HK-2 (cell line): ENCODE measurements around the gene SETD2.
"Not testable (repeated sequence)": the region's sequence is repeated elsewhere in the genome, so short reads cannot be mapped to it uniquely, and the experiment has no call there.

Experiments
- DNase-seq: peaks from one replicate; pipeline ENCODE4 v3.0.0-alpha.2; 2018; ENCODE audit not compliant: unreplicated experiment

Gene SETD2

DNA sequence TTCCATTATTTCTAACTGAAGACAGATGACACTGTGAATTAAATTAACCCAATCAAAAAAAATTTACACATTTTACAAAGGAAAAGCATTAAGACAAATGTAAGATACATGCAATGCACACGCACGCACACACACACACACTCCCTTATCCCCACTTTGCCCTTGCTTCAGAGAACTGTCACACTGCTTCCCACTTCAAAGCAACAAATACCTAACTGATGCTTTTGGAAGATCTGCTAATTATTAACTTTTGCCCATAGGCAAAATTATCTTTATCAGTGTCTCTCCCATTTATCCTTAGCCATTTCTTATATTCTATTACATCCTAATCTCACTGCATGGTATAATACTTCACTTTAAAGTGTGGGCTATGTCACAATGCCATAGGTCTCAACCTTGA, 60.3 kb downstream of the SETD2 start:
- DNase-seq: no peak

DNA sequence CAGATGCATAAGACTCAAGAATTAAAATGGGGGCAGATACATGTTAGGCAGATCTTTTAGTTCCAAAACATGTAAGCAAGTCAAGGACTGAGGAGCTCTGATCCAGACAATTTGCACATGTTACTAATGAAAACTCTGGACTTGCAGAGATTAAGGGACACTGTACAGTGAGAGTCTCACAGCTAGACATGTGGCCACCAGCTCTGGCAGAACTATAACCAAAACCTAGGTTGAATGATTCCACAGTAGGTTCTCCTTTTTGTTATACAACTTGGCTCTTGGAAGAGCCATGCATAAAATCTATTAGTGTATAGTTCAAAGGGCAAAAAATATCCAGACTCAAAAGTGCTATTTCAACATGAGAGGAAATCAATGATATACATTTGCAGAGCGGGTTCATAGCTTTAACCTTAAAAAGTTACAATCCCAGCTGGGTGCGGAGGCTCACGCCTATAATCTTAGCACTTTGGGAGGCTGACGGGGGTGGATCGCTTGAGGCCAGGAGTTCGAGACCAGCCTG, 61.8 kb downstream of the SETD2 start:
- DNase-seq: no peak

DNA sequence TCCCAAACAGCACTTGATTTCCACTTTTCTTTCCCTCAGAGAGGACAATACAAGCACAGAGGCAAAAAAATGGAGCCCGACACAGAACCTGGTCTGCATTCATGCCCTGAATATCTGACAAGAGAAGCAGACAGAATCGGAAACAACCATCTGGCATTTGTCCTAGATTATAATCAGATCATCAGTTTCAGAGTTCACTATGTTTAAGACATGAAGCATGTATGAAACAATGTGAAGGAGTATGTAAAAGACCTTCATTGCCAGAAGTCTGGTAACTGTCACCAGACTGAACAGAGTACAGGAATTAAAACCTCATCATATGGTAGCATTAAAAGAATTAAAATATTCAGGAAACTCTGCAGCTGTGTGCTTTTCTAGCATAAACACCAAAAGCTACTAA, 65.0 kb downstream of the SETD2 start:
- DNase-seq: no peak

DNA sequence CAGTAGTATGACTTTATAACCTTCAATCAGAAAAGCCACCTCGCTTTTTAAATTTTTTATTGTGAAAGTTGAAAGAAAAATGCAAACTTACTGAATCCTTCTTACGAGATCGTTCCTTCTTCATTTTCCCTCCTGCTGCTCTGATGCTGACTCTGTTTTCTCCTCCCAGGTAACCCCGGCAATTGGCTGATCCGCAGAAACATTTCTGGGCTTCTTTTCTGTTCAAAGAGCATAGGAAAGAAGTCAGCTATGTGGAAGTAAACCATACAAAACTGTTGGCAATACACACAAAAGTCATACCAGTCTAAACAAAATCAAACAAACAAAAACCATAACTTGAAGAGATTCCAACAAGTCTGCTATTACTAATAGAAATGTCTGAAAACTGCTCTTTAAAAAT, 66.0 kb downstream of the SETD2 start:
- no peak for DNase-seq

DNA sequence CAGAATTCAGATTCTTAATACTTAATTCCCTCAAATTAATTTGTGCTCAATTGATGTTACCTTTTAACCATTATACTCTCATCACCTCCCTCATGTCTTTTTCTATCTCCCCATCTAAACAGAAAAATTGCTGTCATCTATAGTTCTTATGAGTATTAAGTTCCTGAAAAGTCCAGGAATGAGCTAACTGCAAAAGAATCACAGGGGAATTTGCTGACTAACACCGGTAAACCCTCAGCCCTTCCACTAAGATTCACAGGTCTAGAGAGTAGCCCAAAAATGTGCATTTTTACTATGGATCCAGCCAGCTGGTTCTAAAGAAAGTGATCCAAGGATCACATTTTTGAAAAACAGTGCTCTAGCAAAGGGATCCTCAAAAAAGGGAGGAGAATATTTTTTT, 67.0 kb downstream of the SETD2 start:
- no peak for DNase-seq

DNA sequence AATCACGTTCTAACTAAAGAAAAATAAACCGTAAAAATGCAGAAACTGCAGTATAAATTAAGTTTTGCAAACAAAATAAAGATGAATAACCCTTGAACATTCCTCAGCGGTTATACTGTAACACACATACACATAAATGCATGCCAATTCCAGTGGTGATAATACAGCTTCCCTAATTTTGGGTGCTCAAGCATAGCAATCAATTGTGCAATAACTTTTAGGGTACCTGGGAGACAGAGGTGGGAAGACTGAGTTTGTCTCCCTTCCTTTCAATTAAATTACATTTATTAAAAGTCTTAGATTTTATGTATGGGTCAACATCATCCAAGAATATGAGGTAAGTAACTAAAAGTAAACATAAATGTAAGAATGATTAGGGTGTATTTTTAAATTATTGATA, 71.8 kb downstream of the SETD2 start:
- no peak for DNase-seq

DNA sequence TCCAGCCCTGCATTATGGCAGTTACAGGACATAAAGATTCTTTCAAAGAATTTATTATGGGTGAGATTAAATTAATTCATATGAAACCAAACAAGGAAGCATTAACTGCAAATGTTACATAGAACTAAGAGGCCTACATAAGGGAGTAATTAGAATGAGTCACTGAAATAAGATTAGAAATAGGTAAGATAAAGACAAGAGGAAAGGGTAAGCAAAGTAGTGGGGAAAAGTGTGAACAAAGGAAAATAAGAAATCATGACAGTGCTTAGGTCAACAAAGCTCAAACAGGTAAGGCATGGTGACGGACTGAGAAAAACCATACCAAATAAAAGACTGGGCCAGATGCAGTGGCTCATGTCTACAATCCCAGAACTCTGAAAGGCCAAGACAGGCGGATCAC, 74.3 kb downstream of the SETD2 start:
- DNase-seq: no peak

DNA sequence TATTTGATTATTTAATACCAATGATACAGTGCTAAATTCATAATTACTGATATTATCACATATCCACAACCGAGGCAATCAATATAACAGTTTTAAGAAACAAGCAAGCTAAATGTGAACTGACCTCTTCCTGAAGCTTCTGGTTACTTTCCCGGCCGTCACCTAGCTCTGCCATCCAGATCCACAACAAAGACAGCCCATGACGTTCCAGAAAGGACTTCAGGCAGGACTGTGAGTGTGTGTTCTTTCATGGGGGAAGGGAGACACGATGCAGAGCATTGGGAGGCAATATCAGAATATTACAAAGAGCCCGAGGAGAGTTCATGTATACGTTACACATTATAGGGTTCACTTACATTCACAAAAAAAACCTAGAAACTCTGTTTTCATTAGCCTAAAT, 77.8 kb downstream of the SETD2 start:
- no peak for DNase-seq

DNA sequence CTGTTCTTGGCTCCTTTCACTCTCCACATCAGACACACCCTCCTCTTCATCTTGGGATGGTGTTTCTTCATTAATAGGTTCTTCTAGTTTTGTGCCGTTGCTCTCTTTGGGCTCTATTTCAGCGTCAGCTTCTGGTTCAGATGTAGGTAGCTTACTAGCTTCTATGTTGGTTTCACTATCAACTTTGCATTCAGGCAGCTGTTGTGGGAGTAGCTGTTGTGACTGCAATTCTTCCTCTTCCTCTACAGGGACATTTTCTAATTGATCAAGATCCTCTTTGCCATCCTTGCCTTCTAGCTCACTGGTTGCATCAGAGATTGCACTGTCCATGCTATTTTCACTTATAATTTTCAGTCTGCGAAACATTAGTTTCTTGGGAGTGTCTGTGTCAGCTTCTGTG, 80.1 kb downstream of the SETD2 start:
- DNase-seq: no peak

DNA sequence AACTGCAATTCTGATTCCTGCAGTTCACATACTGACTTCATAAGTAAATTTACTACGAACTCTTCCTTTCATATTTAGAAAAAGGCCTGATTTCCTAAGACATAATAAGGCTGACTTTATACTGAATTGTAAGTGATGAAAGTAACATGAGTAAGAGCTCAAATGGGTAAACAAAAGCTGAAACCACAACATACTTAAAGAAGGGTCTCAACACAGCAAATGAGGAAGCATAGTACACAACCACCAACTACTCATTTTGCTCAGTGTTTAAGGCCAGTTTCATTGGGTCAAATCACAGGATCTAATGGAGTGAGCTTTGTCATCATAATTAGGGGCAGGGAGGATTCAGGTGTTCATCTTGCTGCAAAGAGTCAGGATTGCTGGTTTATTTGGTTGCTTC, 81.4 kb downstream of the SETD2 start:
- no peak for DNase-seq

DNA sequence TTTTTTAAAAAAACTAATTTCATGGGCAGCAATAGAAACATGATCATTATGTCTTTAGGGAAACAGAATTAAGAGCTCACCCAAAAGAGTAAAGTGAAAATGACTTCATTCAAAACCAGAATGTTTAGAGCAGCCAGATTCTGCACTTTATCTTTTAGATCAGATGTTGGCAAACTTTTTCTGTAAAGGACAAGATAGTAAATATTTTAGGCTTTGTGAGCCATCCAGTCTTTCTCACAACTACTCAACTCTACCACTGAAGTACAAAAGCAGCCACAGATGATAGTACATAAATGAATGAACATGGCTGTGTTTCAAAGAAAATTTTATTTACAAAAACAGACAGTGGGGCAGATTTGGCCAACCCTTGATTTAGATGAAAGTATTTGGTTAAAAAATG, 84.5 kb downstream of the SETD2 start:
- no peak for DNase-seq

DNA sequence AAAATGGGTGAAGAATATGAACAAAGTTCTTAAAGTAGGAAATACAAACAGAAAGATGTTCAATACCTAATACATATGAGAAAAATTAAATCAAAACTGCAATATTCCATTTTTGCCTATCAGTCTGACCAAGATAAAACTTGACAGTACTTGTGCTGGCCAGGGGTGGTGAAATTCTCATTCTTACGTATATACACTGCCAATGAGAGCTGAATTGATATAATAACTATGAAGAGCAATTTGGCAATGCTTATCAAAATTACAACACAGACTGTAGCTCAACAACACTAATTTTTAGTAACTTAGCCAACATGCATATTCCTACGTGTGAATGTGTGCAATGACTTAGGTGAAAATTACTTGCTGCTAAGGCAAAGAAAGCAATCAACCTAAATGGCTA, 90.2 kb downstream of the SETD2 start:
- no peak for DNase-seq

DNA sequence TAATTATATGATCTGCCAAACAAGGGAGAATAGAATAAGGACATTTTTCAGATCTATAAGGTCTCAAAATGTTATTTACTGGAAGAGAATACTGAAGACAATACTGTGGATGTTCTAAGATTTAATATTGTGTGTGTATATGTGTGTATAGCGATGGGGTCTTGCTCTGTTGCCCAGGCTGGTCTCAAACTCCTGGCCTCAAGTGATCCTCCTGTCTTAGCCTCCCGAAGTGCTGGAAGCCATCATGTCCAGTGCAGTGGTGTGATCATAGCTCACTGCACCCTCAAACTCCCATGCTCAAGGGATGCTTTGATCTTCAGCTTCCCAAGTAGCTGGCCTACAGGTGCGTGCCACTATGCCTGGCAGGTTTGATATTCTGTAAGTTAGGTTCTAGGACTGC, 93.1 kb downstream of the SETD2 start:
- DNase-seq: no peak

DNA sequence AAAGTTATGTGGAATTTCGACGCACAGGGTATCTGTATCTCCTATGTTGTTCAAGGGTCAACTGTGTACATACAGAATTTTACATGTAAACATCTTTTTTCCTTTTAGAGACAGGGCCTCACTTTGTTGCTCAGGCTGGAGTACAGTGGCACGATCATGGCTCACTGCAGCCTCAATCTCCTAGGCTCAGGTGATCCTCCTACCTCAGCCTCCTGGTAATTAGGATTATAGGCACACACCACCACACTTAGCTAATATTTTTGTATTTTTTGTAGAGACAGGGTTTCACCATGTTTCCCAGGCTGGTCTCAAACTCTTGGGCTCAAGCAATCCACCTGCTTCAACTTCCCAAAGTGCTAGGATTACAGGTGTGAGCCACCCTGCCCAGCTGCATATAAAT, 97.7 kb downstream of the SETD2 start:
- not testable (repeated sequence) for DNase-seq

DNA sequence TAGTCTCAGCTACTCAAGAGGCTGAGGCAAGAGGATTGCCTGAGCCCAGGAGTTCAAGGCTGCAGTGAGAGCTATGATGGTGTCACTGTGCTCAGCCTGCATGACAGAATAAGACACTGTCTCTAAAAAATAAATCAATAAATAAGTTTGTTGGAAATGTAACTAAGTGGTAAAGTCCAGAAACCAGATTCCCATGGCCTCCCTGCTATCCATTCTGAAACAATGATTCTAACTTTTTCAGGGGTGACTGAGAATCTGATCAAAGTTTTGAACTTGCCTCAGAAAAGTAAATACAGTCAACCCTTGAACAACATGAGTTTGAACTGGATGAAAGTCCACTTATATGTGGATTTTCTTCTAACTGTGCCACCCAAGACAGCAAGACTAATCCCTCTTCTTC, 98.2 kb downstream of the SETD2 start:
- no peak for DNase-seq

DNA sequence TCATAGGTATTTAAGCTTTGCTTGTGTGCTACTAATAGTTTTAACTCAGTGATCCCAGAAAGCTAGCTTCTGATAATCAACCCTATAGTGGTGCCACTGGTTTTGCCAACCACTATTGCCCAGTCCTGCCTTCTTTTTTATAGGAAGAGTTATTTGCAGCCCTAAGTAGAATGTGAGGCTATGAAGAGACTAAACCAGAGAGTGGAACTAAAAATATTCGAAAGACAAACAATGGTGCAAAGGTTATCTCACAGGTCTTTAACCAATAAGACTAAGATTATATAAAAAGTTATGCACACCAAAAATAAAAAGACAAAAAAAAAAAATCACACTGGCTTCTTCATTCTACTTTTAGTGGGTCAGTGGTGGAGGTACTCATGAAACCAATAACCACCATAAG, 98.9 kb downstream of the SETD2 start:
- DNase-seq: no peak

DNA sequence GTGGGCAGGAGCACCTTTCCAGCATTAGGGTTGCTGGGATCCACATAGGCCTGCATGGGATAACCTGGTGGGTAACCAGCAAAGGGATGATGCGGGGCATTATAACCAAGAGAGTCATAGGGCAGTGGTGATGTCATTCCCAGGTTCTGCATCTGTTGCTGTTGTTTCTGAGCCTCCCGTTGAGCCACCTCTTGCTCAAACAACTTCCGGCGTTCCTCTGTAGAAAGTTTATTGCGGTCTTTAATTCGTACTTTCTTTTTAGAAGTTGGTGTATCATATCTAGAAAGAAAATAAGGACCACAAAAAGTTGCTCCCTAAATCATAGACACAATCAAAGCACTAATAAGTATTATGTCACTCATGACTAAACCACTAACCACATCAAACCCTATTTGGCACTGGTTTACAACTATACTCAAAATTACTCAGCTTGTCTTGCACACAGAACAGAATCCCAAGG, 106.7 kb downstream of the SETD2 start:
- DNase-seq: no peak

DNA sequence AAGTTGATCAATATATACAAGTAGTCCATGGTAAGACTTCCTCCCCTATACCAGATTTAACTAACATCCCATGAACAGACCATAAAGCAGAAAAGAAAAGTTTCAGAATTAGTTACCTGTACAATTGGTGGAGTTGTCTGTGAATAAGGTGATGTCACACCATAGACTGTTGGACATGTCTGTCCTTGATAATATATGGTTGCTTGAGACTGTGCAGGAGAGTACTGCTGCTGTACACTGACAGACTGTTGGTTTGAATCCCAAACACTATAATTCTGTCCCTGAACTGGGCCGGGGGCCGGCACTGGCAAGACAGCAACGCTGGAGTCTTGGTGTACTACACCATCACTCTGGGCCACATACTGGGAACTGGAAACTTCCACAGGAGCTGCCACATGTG, 107.2 kb downstream of the SETD2 start:
- DNase-seq: no peak

DNA sequence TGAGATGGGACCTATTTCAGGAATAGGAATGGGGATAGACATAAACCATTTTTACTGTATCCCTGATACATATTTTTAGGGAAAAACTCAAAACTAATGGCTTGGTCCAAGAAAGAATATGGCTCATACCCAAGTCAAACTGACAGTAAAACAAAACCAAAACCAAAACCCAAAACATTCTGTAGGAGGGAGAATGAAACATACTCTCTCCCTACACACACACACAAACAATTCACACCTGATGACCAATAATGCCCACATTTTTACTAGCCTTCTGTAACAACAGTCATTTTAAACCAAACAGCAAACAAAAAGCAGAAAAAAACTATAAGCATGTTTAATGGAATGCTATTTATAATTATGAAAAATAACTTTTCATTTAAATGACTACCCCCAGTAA, 109.5 kb downstream of the SETD2 start:
- DNase-seq: no peak

DNA sequence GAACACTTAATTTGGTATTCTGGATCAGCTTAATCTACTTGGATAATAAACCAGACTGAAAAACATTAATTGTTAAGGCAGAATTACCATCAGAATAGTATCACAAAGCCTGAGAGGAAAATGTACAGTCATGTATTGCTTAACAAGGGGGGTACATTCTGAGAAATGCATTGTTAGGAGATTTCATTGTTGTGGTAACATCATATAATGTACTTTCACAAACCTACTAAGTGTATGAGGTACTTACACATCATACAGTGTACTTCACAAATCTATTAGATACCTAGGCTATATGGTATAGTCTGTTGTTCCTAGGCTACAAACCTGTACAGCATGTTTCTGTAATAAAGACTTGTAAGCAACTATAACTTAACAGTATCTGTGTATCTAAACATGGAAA, 116.2 kb downstream of the SETD2 start:
- no peak for DNase-seq

DNA sequence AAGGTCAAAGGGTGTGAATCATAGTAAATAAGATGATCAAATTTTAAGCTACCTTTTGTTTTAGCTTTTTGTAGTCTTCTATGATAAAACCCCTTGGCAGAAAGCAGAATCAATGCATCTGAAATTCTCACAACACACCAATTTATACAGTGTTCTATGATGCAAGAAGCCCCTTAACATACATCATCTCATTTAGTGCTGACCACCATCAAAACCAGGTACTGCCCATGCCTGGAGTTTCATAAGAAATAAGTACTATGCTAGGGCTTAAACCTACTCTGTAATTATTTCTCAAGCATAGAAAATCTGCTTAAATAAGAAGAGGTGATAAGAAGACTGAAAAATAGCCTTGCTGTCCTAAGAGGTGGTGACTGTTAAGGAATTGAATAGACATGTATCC, 116.8 kb downstream of the SETD2 start:
- no peak for DNase-seq

DNA sequence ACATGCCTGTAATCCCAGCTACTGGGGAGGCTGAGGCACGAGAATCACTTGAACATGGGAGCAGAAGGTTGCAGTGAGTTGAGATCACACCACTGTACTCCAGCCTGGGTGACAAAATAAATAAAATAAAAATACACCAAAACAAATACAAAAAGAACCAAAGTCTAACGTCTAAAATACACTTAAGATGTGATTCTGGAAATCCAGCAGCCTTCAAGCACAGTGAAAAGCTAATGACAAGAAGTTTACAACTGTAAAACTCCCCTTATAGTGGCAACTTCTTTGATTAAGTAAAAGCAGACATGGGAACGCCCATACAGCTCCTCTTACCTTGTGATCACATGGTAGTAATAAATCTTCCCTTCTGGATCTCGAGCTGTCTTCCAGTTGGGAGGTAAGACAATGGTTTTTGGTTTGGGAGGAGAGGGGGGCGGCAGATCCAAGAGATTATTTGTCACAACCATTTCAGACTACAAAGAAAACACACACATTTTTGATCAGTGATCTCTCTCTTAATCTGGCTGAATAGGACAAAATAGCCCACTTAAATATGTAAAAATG, 121.6 kb downstream of the SETD2 start:
- no peak for DNase-seq

DNA sequence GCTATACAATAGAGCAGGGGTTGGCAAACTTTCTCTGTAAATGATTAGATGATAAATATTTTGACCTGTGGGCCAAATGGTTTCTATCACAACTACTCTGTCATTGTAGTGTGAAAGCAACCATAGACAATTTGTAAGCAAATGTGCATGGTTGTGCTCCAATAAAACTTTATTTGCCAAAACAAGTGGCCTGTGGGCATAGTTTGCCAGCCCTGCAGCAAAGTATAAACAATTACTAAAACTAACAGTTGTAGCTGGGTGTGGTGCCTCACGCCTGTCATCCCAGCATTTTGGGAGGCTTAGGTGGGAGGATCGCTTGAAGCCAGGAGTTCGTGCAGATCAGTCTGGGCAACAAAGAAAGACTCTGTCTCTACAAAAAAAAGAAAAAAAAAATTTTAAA, 122.8 kb downstream of the SETD2 start:
- DNase-seq: no peak

DNA sequence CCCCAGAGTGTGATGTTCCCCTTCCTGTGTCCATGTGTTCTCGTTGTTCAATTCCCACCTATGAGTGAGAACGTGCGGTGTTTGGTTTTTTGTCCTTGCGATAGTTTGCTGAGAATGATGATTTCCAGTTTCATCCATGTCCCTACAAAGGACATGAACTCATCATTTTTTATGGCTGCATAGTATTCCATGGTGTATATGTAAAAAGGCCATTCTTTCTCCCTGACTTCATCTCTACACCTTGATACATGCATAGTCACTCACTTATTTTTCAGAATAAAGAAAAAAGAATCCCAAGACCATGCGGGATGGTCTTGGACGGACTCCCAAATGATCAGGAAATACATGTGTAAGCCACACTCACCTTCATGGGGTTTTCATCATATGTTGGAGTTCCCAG, 126.6 kb downstream of the SETD2 start:
- not testable (repeated sequence) for DNase-seq

DNA sequence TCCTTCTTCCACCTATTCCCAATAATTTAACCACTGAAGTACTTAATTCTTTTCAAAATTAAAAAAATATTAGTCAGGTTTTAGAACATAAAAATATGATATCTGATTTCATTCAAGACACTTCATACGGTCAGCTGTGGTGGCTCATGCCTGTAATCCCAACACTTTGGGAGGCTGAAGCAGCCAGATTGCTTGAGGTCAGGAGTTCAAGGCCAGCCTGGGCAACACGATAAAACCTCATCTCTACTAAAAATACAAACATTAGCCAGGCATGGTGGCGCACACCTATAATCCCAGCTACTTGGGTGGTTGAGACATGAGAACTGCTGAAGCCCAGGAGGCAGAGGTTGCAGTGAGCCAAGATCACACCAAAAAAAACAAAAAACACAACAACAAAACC, 127.8 kb downstream of the SETD2 start:
- no peak for DNase-seq
